Fibroblast of skin of scalp (primary cell): Measurements from ENCODE around the gene HOXD8. TPM values are rescaled to one million over a fixed set of nuclear protein-coding genes. Genes with fewer than 3 reads are reported as not detected.

ENCODE experiments used
- DNase-seq: peaks from one replicate; pipeline ENCODE4 v3.0.0-alpha.2; 2013
- polyA plus RNA-seq, 2 experiments: library from polyadenylated mRNA; unstranded; fragments of 120-200 nt; gene quantifications; one replicate each; pipeline ENCODE4 v1.2.1, GENCODE V29; 2013; ENCODE audit not compliant: insufficient read length in 2 of 2

HOXD8 gene
- polyA plus RNA-seq (2013, experiment 1 of 2; ENCODE audit: insufficient read length) = 21.3 TPM
- 23.1 TPM for polyA plus RNA-seq (2013, experiment 2 of 2; ENCODE audit: insufficient read length)

DNA sequence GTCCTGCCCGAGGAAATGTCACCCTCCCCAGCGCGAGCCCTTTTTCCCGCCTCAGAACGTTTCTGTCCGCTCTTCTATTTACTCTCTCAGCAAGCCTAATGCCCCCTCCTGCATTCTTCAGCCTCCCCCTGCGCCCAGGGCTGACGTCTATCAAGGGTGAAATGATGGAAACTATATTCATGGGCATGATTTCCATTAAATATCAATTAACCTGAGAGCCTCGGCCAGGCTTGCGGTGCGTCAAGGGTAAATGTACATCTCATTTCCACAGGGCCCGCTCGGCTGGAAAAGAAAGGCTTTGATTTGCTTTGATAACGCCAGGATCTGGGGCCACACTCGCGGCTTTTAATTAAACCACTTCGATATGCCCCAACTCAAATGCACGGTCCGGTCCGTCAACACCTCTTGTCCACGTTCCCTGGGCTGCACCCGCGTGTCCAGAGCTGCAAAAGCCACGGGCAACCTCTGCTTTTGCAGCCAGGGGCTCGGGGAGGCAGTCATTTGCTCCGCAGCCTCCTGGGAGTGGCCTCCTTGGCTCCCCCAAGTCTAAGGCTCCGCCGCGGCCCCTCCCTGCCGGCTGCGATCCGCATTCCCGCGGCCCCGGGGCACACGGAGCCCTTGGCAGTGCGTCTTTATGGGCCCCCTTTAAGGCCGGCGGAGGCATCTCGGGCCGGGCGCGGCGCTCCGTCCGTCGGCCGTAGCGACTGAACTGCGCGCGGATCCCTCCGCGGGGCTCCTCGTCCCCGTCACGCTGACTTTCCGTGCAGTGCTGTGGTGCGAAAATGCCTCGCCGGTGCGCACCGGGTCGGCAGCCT, at the start of gene HOXD8:
Gene HOXD8, plus strand, starts transcription at position 724 of the 815 bp plus-strand sequence. CDS start 662 bp downstream, outside the sequence.
- peak; percentile 95 for DNase-seq

DNA sequence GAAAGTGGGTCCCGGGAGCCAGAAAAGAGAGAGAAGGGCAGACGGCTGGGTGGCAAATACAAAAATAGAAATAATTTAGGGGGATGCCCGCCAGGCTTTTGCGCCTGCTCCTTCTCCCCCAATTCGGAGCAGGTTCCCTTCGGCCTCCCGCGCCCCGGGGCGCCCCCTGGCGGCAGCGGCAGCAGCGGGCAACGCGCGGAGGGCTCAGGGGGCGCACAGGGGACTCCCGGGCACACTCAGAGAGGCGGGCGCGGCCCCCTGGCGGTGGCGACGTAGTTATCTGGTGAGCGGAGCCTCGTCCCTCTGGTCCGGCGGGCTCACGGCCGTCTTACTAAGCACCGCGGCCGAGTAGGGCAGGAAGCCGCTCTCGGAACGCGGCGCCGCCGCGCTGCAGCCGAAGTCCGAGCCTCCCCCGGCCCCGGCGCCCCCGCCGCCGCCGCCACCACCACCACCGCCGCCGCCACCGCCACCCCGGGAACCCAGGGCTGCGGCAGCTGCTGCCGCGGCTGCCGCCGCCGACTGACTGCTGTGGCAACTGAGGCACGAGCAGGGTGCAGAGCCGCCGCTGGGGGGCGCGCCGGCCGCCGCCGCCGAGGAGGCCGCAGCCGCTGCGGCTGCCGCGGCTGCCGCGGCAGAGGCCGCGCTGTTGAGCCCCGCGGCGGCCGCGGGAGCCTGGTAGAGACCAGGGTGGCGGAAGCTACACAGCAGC, 49.5 kb upstream of the HOXD8 start:
- DNase-seq = peak; percentile 58

DNA sequence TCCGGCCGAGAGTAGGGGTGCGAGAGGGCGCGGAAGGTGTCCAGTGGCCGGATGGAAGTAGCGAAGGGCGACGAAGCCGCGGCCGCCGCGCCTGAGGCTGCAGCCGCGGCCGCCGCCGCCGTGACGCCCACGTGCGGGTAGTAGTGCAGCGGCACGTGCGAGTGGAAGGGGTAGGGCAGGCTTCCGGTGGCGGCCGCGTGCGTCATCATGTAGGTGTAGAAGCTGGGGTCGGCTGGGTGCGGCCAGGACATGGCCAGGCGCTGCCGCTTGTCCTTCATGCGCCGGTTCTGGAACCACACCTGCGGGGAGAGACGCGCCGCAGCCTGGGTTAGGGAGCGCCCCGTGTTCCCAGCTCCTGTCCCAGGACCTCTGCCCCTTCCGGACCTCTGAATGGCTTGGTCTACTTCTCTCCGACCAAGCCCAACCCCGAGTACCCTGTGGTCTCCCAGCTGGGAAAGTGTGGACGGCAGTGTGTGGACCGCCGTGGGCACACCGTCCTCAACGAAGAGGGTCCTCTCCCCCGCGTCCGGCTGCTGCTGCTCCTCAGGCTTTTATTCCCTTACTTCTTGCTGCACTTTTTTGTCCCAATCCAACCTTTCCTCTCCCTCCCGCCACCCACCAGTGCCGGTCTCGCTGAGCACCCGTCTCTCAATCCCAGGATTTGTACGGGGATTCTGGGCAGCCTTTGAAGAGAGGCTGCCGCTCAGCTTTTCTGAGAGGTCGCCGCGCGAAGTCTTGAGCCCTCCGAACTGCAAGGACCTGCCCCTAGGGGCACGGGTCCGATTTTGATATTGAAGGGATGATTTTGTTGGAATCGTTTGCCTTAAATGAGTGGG, 48.7 kb upstream of the HOXD8 start:
- DNase-seq = no peak

DNA sequence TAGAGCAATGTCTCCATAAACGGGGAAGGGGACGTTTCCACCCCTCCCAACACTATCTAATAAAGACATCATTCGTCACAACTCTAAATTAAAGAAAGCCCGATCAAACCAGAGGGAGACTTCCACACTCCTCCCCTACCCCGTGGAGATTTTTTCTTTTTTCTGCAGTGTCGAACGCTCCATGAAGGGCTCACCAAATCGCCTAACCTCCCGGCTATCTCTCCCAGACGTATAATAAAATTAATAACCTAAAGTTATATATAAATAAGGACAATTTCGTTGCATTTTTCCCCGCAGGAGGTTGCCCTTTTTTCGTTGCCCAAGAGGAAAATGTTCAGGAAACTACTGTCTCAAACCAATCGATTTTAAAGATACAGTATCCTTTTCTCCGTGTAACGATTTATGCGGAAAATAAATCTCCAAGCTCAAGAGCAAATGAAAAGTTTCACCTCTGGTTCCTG, 48.1 kb upstream of the HOXD8 start:
- DNase-seq = no peak

DNA sequence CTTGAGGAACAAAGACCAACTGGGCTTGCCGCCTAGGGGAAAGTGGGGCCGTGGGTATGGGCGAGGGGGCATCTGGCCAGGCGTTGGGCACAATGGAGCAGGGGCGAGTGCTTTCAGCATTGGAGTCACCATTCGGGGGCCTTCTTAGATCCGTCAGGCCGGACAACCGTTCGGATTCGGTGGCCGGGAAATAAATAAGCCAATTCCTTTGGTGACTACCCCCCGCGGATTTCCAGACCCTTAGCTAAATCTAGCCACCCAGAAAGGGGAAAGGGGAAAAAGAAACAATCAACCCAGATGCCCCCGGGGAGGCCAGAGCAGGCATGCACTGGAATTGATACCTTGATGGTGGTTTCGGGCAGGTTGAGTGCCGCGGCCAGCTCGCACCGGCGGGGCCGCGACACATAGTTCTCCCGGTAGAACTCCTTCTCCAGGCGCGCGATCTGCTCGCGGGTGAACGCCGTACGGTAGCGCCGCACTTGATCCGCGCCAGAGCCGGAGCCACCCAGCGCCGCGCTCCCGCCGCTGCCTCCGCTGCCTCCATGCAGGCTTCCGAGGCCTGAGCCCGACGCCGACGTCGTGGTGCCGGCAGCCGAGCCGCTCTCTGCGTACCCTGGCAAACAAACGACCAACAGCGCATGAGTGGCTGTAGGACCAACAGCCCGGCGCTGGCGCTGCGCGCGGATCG, 47.5 kb upstream of the HOXD8 start:
- DNase-seq = no peak

DNA sequence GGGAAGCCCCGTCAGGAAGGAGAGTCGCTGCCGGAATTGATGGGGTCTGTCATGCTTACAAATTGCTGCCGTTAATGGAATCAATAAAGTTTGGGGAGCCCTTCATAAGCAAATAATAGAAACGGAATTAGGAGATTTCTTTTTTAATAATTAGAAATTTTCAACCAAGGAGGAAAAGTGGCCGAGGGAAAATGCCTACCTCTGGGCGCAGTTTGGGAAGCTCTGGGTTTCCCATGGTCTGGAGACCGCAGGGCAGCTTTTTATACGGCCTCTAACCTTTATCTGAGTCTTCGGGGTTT, 47.0 kb upstream of the HOXD8 start:
- DNase-seq = no peak

DNA sequence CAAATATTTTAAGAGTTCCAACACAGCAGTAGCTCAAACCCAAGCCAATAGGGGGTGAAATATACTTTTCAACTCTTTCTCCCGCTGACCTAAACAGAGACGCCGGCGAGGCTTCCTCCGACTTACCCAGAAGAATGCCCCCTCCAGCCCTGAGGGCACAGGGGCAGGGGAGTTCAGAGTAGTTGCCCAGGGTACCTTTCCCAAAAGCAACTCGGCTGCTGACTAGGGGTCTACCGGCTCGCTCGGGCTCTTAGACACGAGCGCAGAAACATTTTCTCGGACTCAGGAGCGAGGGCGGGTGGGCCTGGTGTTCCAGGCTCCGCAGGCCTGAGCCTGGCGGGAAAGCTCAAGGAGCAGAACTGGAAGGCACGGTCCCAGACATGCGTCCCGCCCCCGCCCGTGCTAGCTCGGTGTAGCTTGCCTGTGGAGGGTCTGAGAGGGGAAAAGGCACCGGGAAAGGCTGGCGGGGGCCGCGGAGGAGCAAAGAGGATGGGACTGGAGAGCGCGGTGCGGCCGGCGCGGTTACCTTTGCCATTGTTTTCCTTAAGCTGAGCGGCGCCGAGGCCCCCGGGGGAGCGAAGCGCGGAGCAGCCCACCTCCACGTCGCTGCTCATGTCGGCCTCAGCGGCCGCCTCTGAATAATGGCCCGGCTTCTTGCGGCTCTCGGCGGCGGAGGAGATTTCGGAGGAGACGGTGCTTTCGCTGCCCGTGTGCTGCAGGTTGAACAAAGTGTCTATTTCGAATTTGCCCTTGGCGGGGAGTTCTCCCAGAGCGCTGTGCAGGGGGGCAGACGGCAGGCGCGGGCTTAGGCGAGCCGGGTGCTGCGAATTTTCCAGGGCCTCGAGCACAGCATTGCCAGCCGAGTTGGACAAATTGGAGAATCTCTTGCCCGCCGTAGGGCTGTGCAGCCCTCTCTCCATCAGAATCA, 46.4 kb upstream of the HOXD8 start:
- DNase-seq = no peak

DNA sequence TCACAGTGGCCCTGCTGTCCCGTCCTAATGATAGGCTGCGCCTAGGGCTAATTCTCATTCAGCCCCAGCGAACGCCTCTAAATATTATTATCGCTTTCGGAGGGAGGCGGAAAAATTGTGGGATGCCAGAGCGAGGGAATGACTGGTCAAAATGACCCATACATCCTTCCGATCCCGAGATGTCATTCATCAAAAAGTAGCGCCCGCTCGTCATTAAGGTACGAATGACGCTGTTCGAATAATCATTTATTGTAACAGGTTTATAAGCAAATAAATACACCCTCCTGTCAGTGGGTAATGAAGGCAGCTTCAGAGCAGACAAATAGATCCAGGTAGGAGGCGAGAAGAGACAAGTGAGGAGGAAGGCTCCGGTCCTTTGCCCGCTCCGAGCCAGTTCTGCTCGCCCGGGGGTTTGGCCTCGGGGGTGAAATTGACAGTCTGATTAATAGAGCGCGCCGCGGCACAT, 45.7 kb upstream of the HOXD8 start, which contains the start of gene EVX2:
Gene EVX2, minus strand, starts transcription at position 167 of the 466 bp plus-strand sequence. CDS start 186 bp downstream, outside the sequence.
- DNase-seq = no peak

DNA sequence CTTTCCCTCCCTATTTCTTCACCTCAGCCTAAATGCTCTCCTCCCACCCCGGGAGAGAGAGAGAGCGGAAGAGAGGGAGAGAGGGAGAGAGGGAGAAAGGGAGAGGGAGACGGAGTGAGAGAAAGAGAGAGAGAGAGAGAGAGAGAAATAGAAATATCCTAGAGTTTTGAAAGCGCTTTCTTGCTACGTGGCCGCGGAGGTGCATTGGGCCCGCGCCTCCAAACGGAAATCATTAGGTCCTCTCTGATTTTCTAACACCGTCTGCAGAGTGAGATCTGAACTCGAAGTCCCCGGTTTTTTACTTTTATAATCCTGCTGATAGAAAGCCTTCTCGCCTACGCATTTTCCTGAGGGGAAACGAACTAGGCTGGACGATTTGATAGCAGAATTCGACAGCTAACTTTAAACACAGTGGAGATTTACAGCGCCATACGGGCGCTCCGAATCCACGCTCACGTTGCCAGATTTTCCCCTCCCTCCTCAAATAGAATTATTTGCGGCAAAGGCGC, 44.8 kb upstream of the HOXD8 start:
- DNase-seq = no peak

DNA sequence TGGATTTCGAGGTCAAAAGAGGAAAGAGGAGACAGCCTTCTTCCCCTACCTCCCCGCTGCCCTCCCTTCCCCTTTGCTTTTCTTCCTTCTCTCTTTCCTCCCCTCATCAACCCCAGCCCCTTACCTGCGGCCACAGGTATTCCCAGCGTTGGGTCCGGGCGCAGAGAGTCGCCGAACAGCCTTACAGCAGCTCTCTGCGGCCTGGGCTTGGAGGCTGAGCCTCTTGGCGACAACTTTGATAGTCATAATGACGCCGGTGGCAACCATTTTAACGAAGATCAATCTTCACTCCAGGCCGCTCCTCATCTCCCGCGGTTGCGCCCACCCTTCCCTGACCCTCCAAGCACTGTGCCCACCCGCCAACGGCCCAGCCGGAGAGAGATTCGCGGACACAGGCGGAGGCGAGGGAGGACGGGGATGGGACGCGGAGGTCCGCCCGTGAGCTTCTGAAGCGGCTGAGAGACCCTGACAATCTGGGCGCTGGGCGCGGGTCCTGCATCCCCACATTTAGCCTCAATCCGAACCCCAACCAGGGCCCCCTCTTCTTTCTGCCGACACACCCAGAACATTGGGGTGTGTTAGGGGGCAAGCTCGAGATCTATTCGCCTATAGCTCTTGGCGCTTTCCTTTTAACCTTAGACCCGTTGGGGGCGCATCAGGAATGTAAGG, 44.3 kb upstream of the HOXD8 start:
- DNase-seq = no peak

DNA sequence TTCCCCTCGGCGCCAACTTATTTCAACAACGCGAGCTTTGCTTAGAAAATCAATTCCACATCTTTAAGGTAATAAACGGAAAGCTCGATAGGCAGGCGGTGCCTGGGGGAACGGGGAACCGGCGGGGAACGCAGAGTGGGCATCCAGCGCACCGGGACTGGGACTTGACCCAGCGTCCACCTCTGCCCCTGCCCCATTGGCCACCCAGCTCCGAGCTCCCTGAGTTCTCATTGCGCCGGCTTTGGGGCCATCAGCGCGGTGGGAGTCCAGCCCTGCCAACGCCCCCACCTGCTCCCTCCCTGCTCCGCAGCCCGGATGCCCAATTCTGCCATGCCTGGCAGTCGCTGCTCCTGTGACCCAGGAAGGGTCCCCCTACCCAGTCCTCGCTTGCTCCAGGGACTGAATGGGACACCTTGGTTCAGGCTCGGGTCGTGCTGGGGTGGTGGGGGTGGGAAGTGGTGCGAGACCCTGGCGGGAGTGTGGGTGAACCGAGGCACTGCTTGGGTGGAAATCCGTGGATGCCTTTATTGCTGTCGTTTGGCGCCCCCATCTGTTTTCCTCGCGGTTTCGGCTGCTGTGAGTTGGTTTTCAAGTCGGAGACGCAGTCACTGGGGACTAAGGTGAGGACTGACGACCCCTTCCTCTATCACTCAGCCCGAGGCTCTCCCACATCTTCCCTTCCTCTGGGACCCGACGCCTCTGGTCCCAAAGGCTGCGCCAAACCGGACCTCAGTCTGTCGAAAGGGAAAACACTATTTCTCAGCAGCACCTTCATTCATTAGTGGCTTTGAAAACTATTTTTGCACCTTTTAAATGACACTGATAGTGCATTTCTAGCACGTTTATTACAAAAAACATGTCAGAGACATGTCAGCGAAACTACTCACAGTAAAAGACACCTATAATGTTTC, 43.4 kb upstream of the HOXD8 start:
- DNase-seq = no peak

DNA sequence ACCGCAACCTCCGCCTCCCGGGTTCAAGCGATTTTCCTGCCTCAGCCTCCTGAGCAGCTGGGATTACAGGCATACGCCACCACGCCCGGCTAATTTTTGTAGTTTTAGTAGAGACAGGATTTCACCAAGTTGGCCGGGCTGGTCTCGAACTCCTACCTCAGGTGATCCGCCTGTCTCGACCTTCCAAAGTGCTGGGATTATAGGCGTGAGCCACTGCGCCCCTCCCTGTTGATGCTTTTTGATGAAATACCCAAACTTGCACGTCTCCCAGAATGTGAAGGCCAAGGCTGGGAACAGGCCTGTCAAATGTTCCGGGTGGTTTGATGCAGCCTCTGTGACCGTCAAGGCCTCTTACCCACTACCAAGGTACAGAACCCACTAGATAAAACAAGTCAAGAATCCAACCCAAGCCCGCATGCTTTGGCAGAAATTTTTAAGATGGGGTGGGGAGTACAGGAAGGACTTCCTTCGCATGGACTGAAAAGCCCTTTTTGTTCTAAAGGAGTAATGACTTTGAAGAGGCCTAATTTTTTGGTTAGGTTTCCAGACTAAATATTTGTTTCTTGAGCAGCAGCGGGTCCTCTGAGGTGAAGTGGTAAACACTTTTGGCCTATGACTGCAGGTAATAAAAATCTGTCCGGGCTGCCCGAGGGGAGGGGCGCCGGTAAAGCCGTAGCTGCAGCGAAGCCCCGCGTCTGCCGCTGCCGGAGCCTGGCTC, 42.0 kb upstream of the HOXD8 start:
- no peak for DNase-seq

DNA sequence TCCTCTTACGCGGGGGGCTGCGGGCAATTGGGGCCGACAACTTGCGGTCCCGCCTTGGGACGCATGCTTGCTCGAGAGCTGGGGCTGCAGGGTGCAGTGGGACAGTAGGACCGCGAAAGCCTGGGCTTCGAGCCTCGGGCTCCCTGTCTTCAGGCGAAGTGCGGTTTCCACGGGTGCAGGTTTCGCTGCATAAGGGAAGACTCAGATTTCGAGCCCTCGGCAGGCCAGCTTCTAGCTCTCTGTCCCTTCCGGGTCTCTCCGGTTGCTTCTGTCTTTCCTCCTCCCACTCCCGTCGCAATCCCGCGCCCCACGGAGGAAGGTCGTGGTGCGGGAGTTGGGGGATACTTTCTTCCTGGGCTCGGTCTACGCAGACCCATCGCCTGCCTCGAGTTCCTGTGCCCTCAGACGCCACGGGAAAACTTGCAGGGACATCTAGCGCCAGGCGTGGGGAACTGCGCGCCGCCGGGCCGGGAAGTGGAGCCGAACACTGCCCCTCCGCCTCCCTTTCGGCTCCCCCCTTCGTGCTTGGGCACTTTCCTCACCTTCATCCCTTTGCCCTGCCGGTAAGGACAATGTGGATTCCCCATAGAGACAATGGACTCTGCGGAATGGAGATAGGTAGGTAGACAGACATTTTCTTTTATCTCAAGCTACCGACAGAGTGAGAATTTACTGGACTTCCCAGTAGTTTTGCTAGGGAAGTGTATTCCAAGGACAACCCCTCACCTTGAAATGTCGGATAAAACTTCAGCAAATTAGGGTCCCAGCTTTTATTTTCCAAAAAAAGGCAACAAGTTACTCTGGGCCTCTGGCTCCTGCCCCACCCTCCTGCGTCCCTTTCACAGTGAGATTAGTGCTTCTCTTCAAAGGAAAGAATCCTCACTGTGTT, 41.2 kb upstream of the HOXD8 start:
- peak; percentile 57 for DNase-seq

DNA sequence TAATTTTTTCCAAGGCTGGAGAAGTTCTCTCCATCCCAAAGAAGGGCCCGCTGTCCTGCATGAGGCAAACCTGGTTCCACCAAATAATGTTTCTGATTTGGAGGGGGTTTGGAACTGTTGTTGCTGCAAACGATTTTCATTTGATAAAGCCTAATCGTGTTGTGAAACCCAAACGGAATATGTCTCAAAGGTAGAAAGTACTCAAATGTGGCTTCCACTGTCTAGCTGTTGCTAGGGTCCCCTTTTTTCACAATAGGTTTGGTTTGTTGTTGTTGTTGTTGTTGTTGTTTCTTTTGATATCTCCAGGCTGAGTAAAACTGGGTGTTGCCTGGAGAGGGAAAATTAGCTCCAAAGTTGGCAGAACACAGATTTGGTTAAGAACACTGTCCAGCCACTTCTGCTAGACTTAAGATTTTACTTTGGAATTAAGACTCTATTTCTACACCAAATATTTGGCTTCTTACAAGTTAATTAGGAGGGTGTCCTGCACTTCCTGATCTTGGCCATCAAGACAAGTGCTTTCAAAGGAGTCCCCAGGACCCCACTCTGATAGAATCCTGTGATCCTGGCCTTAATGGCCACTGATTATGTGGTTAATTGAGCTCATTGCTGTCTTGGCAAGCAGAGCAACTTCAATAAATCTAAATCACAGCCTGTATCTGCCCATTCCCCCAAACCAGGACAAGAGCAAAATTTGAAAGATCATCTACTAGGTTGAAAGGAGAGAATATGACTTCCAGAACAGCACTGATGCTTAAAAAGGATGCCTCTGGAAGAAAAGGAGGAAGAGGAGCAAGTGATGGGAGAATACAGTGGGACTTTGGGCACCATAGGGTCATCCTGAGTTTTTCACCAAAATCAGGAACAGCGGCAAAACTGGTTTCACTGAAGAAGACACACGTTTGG, 40.3 kb upstream of the HOXD8 start:
- DNase-seq = no peak

DNA sequence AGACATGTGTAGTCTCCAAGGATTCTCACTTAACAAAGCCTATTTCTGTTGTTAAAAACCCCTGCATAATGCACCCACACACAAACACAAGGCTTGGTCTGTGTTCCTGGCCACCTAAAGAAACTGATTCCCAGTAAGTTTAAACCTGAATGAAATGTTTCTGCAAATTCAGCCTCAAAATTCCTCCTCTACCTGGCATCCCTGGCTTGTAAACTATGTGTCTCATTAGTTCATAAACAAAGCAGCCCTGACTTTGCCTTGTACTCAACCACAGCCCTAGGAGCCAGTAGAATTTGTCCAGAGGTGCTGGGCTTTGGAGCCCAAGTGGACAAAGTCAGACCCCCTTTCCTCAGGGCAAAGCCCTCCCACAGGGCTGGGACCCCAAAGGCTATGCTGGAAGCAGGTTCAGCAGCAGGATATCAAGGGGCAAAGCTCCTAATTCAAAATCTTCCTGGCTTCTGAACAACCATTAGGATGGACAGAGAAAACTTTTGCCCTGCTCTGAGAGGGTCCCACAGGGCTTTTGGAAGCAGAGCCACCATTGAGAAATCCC, 39.6 kb upstream of the HOXD8 start:
- DNase-seq = no peak

DNA sequence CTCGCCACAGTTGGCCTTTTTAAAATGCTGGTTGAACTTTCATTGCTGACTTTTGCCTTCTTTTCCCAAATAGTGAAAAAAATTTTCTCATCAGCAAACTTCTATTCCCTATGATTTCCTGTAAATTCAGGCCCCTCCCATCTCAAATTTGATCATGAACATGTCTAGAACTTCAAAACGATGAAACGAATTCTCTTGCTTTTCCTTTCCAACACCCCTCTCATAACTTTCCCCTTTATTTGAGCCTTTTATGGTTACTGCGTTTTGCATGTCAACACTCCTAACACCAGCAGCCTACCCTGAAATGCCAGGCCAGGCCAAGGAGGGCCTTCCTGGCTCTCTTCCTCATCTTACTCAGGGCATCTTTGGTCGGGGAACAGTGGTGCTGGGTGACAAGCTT, 38.6 kb upstream of the HOXD8 start:
- DNase-seq = no peak
